Epidermal melanocyte (primary cell): Measurements from ENCODE around the gene GH2.
"Not testable (repeated sequence)": the region's sequence is repeated elsewhere in the genome, so short reads cannot be mapped to it uniquely, and the experiment has no call there.

Experiments
- DNase-seq: peaks from one replicate; pipeline ENCODE4 v3.0.0; 2011; ENCODE audit warnings: low spot score; ENCODE audit not compliant: insufficient read length

Gene GH2

DNA sequence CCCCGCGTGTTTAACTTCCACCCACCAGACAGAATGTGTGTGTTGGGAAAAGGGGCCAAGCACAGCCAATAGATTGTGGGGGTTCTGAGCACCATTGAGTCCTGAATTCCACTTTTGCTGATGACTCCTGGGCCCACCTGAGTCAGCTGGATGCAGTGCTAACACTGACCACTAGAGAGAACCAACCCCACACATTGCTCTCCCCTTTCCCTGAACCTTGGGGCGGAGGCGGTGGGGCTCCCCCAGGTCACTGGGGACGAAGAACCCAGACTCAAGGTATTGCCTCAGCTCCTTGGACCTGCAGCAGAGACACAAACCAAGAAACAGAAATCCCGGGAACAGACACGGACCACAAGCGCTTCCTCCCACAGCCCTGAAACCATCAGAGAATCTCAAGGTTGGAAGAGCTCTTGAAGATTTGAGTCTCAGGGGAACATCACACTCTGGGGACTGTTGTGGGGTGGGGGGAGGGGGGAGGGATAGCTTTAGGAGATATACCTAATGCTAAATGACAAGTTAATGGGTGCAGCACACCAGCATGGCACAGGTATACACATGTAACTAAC lies 7.6 kb downstream of the GH2 start:
- DNase-seq = not testable (repeated sequence)

- not testable (repeated sequence) for DNase-seq
Measured at GRCh38 chr17:63873577-63873976, 8.2 kb downstream of the GH2 start, which contains the start of gene CSH2. CSH2 (minus strand) TSS chr17:63873677; CDS start chr17:63873614, 63 bp downstream.

- not testable (repeated sequence) for DNase-seq
Measured at GRCh38 chr17:63871646-63872365, 9.9 kb downstream of the GH2 start.

DNA sequence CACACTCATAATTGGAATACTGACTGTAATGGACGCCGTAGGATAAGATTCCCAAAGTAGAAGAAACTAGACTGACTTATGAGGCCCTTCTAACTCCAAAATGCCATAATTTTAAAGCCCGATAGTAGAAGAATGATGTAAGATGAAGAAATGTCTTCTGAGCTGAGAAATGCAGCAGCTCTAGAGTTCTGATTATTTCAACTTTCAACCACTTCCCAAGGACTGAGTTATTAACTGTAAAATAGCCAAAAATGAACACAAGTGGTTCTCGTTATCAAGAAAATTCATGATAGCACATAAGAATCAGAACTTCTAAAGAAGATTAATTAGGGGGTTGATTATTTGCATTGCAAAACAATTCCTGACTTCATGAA lies 11.5 kb downstream of the GH2 start:
- not testable (repeated sequence) for DNase-seq

- DNase-seq = not testable (repeated sequence)
Measured at GRCh38 chr17:63869491-63870291, 12.1 kb downstream of the GH2 start.

DNA sequence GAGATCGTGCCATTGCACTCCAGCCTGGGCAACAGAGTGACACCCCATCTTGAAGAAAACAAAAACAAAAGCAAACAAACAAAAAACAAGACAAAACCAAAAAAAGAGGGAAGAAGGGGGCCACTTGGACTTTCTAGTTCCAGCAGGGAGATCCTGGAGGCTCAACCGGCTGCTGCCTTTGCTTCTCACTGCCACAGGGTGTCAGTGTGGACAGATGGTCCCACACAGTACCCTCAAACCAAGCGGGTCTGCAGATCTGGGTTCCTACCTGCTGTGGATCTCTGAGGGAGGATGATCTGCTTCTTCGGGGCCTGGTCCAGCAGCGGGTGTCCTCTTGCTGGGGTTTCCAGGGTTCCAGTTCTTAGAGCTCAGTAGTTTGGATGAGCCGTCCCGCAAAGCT lies 15.1 kb downstream of the GH2 start:
- not testable (repeated sequence) for DNase-seq

DNA sequence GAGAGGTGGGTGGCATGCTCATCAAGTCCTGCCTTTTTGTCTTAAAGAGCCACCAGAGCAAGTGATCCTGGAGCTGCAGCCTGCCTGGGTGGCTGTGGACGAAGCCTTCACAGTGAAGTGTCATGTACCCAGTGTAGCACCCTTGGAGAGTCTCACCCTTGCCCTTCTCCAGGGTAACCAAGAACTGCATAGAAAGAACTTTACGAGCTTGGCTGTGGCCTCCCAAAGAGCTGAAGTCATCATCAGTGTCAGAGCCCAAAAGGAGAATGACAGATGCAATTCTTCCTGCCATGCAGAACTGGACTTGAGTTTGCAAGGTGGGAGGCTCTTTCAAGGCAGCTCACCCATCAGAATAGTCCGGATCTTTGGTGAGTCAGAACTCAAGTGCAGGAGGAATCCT lies 22.5 kb downstream of the GH2 start:
- DNase-seq = no peak

DNA sequence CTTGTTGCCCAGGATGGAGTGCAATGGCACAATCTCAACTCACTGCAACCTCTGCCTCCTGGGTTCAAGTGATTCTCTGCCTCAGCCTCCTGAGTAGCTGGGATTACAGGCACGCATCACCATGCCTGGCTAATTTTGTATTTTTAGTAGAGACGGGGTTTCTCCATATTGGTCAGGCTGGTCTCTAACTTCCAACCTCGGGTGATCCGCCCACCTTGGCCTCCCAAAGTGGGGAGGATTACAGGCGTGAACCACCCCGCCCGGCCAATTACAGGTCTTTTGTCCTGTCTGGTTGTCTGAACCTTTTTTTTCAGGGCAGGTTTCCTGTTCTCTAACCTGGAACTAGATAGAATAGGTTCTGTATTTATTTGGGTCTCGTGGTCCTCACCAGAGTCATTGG lies 25.3 kb downstream of the GH2 start:
- not testable (repeated sequence) for DNase-seq

GRCh38 chr17:63855185-63855584 lies 26.6 kb downstream of the GH2 start:
- no peak for DNase-seq

DNA sequence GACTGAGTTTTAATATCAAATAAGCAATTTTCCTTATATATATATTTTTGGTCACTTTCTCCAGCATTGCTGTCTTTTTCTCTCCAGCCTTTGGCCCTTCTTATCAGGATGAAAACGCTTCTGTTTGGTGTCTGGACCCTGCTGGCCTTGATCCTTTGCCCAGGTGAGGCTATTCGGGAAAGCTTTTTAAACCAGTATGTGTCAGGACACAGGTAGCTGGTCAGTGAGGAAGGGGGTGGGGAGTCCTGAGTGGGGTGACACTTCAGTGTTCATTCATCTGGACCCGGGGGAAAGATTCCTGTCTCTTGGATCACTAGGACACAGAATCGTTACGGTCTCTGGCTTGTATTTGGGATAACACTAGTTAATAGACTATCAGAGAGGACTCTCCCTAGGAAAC lies 27.0 kb downstream of the GH2 start:
- DNase-seq = no peak

GRCh38 chr17:63853260-63853659 lies 28.5 kb downstream of the GH2 start:
- no peak for DNase-seq

- DNase-seq = no peak
Measured at GRCh38 chr17:63850401-63850800, 31.3 kb downstream of the GH2 start.

GRCh38 chr17:63848834-63849689 lies 32.7 kb downstream of the GH2 start:
- peak; percentile 87 for DNase-seq

DNA sequence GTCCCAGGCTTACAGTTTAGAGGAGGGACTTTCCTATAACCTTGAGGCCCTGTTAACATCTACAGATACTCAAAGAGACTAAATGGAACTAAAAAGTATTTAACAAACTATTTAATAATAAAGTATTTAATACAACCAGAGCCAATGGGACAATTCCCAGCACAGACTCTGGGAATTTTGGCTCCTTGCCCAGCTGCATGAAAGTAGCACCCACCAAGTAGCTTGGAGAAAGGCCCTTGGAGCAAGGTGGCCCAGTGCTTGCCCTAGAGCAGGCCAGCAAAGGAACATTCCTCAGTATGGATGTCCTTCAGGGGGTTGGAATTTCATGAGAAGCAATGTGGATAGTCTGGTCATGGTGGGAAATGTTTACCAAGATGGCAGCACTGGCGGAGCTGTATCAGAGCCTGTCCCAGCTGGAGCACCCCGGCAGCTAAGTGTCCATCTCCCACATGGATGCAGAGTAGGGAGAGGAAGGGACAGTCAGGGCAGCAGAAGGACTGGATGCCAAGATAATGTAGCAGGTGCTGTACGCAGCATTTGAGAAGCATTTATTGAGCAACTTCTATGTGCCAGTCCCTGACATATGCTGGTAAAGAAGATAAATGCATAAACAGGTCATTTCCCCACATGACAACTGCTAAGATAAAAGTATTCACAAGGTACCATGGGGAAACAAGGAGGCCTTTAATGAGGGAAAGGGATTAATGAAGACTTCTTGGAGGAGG lies 34.1 kb downstream of the GH2 start:
- DNase-seq = no peak

- DNase-seq = no peak
Measured at GRCh38 chr17:63845509-63845908, 36.2 kb downstream of the GH2 start.

DNA sequence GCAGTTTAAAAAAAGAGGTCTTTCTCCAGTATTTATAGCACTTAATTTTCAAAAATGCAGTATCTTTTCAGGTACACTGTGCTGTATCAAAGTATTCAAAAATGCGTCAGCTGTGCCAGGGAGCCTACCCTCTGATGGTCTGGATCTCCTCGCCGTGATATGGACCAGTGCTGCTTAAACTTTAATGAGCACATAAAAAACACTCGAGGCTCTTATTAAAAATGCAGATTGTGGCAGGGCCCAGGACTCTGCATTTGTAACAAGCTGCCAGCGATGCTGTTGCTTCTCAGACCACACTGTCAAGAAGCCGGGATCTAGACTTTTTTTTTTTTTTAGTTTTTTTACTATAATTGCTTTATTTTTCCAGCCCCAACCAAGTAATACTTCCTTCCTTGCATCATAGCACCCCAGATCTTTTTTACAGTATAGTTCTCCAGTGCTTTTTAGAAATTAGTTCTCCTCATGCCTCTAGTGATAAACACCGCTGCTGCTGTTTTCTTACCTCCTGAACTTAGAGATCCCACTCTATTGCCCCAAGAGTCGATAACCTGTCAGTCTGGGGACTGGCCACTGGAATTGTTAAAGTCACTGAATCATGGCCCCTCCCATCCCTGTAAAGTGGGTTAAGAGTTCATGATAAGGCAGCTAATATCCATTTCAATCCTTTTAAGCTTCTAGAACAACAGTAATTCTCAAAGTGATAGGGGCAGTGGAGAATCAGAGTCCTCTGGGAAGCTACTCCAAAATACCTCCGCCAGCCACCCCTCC lies 37.6 kb downstream of the GH2 start:
- no peak for DNase-seq

DNA sequence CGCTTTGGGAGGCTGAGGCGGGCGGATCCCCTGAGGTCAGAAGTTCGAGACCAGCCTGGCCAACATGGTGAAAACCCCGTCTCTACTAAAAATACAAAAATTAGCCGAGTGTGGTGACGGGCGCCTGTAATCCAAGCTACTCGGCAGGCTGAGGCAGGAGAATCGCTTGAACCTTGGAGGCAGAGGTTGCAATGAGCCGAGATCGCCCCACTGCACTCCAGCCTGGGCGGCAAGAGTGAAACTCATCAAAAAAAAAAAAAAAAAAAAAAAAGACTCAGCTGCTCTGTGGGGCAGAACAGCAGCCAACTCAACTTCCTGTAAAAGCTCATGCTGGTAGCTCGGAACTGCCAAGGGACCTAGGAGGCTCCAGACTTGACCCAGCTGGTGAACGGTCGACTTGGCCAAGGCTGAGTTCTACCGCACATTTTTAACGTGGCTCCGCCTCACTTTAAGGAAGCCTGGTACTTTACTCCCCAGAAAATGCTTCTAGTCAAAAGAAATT lies 38.3 kb downstream of the GH2 start:
- DNase-seq = peak; percentile 17

GRCh38 chr17:63842540-63843386 lies 39.0 kb downstream of the GH2 start, which contains the start of gene SMARCD2:
SMARCD2 (minus strand) TSS chr17:63842685; CDS start chr17:63842674, 11 bp downstream.
- peak; percentile 73 for DNase-seq

GRCh38 chr17:63842173-63842539 lies 39.6 kb downstream of the GH2 start:
- no peak for DNase-seq
